Sigmoid colon (tissue), 7 donors: ENCODE measurements around the gene FICD. TPM values are rescaled to one million over a fixed set of nuclear protein-coding genes. Genes with fewer than 3 reads are reported as not detected.
A peak's percentile ranks its signal among the peaks of the same experiment; 100 is the strongest.

Experiments used
- DNase-seq: peaks from one replicate; pipeline ENCODE4 v3.0.0-alpha.2; 2019
- H3K27ac ChIP-seq, 4 donors: fragments of 200-600 bp; sonication (generic); one replicate each; pipeline ENCODE4 v1.5.1; 2016 to 2019; ENCODE audit warnings: mild to moderate bottlenecking in 1 of 4
- H3K27me3 ChIP-seq, 3 donors: fragments of 200-600 bp; sonication (generic); one replicate each; pipeline ENCODE4 v1.5.1; 2019; ENCODE audit warnings: mild to moderate bottlenecking in 1 of 3
- H3K36me3 ChIP-seq, 4 donors: fragments of 200-600 bp; sonication (generic); one replicate each; pipeline ENCODE4 v1.5.1; 2016 to 2019
- H3K4me1 ChIP-seq, 4 donors: fragments of 200-600 bp; sonication (generic); one replicate each; pipeline ENCODE4 v1.5.1; 2017 to 2019
- H3K4me3 ChIP-seq, 4 donors: fragments of 200-600 bp; sonication (generic); one replicate each; pipeline ENCODE4 v1.5.1; 2017 to 2019; ENCODE audit warnings: mild to moderate bottlenecking in 2 of 4, moderate library complexity in 1 of 4
- H3K9me3 ChIP-seq, 4 donors: fragments of 200-600 bp in 3 of 4; sonication (generic) in 3 of 4; one replicate each; pipeline versions ENCODE4 v1.5.1 to v1.6.1; 2013 to 2019
- CTCF ChIP-seq, 4 experiments: fragments of 450-650 bp in 3 of 4; fragments of 200-600 bp in 1 of 4; IDR thresholded peaks; one replicate each; pipeline ENCODE4 v1.5.1; 2016 to 2019; ENCODE audit warnings: antibody characterized with exemption in 4 of 4, mild to moderate bottlenecking in 3 of 4, moderate library complexity in 2 of 4
- EP300 ChIP-seq, 4 donors: sonication (generic); formaldehyde crosslinking; IDR thresholded peaks; one replicate each; pipeline ENCODE4 v1.6.1; 2017; ENCODE audit warnings: antibody characterized with exemption in 4 of 4
- POLR2A ChIP-seq, 2 donors: fragments of 450-650 bp; IDR thresholded peaks; one replicate each; pipeline ENCODE4 v1.6.1; 2016; ENCODE audit warnings: antibody characterized with exemption in 2 of 2, mild to moderate bottlenecking in 2 of 2, moderate library complexity in 2 of 2
- POLR2AphosphoS5 ChIP-seq, 4 donors: sonication (generic); formaldehyde crosslinking; IDR thresholded peaks; one replicate each; pipeline ENCODE4 v1.6.1; 2017; ENCODE audit warnings: antibody characterized with exemption in 4 of 4
- WGBS, 2 donors: extraction: QIAGEN DNeasy Blood & Tissue Kit; methylation state at CpG; one replicate each; pipeline ENCODE4 v1.1.7; 2013; 5-methylcytosine and 5-hydroxymethylcytosine counted together
- intact Hi-C: fragments of 100-400 bp; cut with DNase I; formaldehyde crosslinking; loops from one replicate; pipeline ENCODE4 v1.15.1; 2023
- polyA plus RNA-seq, 3 donors: library from polyadenylated mRNA; stranded (reverse); fragments of 200-250 nt; gene quantifications; one replicate each; pipeline ENCODE4 v1.2.3, GENCODE V29; 2013
- total RNA-seq, 4 donors: library from RNA; depleted of rRNA; stranded (reverse); fragments of >200 nt; gene quantifications; one replicate each; pipeline ENCODE4 v1.1.0, GENCODE V29; 2016
- donor health status: healthy with polysubstance abuse.
- donor health status: Bipolar disorder and iron deficiency.
- donor health status: healthy.

Gene FICD
- total RNA-seq (1 to 10 TPM; 2.9 to 5.4 (median 4.1) TPM), polyA plus RNA-seq (1 to 10 TPM in 2 of 3 donors, not detected in 1; 1.2 to 2.9 TPM)

GRCh38 chr12:108514973-108515814, at the start of gene FICD:
Gene FICD, plus strand, starts transcription at chr12:108515277. Its CDS starts 1,696 bp downstream, at chr12:108516973.
- Histone ChIP-seq H3K4me3 (peak within 1 kb of the TSS; percentile 65 to 94 (median 80)), H3K27me3 (no peaks in the 10 kb centered on the region), H3K36me3 (peaks cover 0 to 27% (median 13%) of the 10 kb centered on the region in 4 donors), H3K4me1 (peaks cover 0 to 22% (median 17%) of the 10 kb centered on the region in 4 donors), H3K9me3 (no peaks in the 10 kb centered on the region), H3K27ac (peak within 1 kb of the TSS; percentile 76 to 88 (median 84))
- intact Hi-C loops = loop anchor here (2.0 to 10.0 kb wide), 4 partner anchors 388 to 830 kb away; partner anchors contain the start of genes PRDM4, PWP1 and WSCD2
- DNase-seq = peak; percentile 100
- 0% methylated on average over 67 of the region's 67 CpGs for WGBS, 2 donors
- peak; percentile 26 to 75 (median 69) for TF ChIP-seq POLR2AphosphoS5 (IDR thresholded peaks at IDR 0.05)
- TF ChIP-seq EP300 (IDR thresholded peaks at IDR 0.05) = no peak
- TF ChIP-seq POLR2A (IDR thresholded peaks at IDR 0.05) = peak in 1 of 2 donors; percentile 13
- TF ChIP-seq CTCF (IDR thresholded peaks at IDR 0.05) = no peak

GRCh38 chr12:108465417-108465816, 49.7 kb upstream of the FICD start:
- Histone ChIP-seq H3K4me1 (no peaks in the 10 kb centered on the region), H3K27me3 (peaks cover 0 to 16% (median 0%) of the 10 kb centered on the region in 3 donors), H3K36me3 (no peaks in the 10 kb centered on the region), H3K27ac (no peak overlapping the region), H3K4me3 (no peak overlapping the region), H3K9me3 (no peaks in the 10 kb centered on the region)
- intact Hi-C loops = no loop called here
- DNase-seq = no peak
- TF ChIP-seq POLR2A (IDR thresholded peaks at IDR 0.05) = no peak
- no peak for TF ChIP-seq EP300 (IDR thresholded peaks at IDR 0.05)
- TF ChIP-seq POLR2AphosphoS5 (IDR thresholded peaks at IDR 0.05) = no peak
- no peak for TF ChIP-seq CTCF (IDR thresholded peaks at IDR 0.05)
- WGBS, 2 donors = 65 to 70% methylated on average over 3 of the region's 3 CpGs

GRCh38 chr12:108468196-108468968, 46.7 kb upstream of the FICD start:
- WGBS, 2 donors = 67 to 69% methylated on average over 4 of the region's 6 CpGs
- DNase-seq = no peak
- Histone ChIP-seq H3K27ac (no peak overlapping the region), H3K4me1 (no peaks in the 10 kb centered on the region), H3K9me3 (no peaks in the 10 kb centered on the region), H3K27me3 (peaks cover 0 to 5% (median 0%) of the 10 kb centered on the region in 3 donors), H3K36me3 (no peaks in the 10 kb centered on the region), H3K4me3 (no peak overlapping the region)
- TF ChIP-seq POLR2A (IDR thresholded peaks at IDR 0.05) = no peak
- TF ChIP-seq EP300 (IDR thresholded peaks at IDR 0.05) = no peak
- no peak for TF ChIP-seq POLR2AphosphoS5 (IDR thresholded peaks at IDR 0.05)
- TF ChIP-seq CTCF (IDR thresholded peaks at IDR 0.05) = no peak
- intact Hi-C loops = no loop called here

GRCh38 chr12:108473400-108474055, 41.5 kb upstream of the FICD start:
- Histone ChIP-seq H3K4me3 (no peak overlapping the region), H3K27ac (no peak overlapping the region), H3K9me3 (no peaks in the 10 kb centered on the region), H3K27me3 (no peaks in the 10 kb centered on the region), H3K4me1 (peaks cover 0 to under 1% (median 0%) of the 10 kb centered on the region in 4 donors), H3K36me3 (no peaks in the 10 kb centered on the region)
- intact Hi-C loops = no loop called here
- TF ChIP-seq EP300 (IDR thresholded peaks at IDR 0.05) (no peak), CTCF (IDR thresholded peaks at IDR 0.05) (no peak), POLR2AphosphoS5 (IDR thresholded peaks at IDR 0.05) (no peak), POLR2A (IDR thresholded peaks at IDR 0.05) (no peak)
- WGBS, 2 donors = 76 to 80% methylated on average over 5 of the region's 5 CpGs
- no peak for DNase-seq
